NCI-H2107 (cell line): ENCODE measurements around the gene TOR1B.

Source experiments
- DNase-seq: peaks from one replicate; lab custom pipeline; 2025; lab: John Stamatoyannopoulos, UW

TOR1B gene

DNA sequence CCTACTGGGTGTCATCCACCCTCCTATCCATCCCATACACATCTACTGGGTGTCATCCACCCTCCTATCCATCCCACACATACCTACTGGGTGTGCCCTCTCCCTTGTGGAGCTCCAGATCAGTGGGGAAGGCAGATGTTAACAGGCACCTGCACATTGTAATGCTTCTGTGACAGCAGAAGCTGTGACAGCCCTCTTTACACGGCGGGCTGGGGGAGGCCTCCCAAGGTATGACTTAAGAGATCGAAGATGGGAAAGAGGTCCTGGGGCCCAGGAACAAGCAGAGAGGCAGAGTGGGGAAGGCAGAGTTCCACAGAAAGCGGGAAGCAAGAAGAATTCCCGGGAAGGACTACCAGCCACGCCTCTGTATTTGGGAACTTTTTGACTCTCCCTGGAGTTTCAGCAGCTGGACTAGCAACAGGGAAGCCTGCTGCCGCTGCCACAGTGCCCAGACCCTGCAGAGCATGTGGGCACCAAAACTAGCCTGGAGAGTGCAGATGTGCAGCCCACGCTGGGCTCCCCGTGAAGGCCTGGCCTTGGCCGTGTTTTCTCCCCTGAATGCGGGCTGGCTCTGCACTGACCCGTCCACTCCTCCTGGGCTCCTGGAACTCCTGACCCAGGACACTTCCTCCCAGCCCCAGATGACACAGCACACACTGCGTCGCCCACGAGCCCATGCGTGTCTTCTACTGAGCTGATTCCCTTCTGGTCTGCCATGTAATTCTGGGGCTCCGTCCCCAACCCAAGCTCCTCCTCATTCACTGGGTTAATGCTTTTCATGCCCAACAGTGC, 11.6 kb downstream of the TOR1B start:
- DNase-seq = no peak

DNA sequence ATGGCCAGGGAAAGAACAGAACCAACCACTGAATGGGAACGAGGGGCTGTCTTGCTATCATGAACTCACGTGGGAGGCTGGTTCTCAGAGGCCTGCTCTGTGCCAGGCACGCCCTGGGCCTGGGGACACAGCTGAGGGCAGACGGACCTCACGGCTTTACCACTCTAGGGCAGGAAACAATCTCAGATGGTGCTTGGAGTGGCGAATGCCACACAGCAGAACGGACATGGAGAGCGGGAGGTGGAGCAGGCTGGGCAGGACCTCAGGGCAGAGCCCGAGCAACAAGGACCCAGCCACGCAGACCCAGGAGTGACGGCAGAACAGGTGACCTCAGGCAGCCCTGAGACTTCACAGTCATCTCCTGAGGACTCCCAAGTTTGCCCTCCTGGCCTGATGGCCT, 12.3 kb downstream of the TOR1B start:
- DNase-seq = no peak

DNA sequence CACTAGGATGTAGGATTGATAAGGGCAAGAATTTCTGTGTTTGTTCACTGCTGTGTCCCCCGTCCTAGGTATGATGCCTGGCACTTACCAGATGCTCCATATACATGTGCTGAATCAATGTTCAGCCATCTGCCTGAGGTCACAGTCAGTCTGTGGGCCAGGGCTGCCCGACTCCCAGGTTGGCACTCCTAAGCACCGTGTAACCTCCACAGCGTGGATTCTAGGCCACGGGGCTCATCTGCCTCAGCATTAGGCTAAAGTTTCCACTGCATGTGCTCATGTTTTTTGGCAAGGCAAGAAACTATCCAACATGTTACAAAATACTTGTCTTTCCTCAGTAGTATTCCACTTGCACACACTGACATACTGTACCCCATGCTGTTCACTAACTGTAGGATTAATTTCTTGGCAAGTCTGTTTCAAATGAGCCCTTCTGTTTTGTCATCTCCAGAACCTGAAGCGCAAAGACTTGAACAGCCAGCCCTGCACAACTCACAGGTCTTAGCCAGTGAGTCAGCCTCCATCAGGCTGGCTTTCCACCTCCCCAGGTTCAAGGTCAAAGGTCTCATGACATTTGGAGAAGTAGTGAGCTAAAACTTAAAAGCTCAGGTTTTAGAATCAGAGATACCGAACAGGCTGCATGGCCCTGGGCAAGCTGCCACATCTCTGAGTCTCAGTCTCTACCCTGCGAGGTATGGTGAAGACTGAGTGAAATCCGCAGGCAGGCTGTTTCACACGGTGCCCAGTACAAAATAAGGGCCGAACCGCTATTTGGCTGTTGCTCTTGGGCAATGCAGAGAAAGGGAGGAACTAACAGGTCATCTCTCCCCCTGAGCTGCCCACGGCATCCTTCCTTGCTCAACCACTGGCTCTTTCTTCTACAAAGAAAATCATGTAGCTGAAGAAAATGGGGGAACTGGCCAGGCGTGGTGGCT, 13.8 kb downstream of the TOR1B start:
- no peak for DNase-seq

DNA sequence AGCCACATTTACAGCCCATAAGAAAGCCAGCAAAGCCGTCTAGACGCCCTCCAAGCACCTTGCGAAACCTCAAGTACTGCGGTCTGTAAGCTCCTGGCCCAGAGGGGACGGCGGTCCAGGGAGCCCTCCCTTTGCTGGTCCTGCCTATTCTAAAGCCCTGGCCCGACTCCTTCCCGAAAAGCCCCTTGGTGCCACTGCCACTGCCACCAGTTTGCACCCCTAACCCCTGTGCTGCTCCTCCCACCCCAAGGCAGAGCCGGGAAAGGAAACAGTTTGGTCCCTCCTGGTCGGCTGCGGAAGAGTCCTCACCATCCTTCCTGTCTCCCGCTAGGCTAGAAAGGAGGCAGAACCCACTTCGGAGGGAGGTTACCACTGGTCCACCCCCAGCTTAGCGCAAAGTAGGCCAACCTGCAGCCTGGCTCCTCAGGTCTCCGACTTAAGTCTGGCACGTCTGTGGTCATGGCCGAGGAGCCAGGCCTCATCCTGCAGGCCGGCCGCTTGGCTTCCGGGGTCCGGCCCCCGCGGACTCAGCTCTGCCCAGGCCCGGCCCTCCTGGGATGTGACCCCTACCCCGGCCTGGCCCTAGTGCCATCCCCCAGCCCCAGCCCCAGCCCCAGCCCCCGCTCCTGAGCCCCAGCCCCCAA, 20.0 kb downstream of the TOR1B start:
- DNase-seq = no peak

DNA sequence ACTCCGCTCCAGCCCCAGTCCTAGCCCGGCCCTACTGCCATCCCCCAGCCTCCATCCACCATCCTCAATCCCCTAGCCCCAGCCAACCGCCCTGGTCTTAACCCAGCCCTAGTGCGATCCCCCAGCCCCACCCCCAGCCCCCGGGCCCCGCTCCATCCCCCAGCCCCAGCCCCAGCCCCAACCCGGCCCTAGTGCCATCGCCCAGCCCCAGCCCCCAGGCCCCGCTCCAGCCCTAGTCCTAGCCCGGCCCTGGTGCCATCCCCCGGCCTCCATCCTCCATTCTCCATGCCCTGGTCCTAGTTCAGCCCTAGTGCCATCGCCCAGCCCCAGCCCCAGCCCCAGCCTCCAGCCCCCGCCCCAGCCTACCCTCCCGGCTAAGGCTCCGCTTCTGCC, 20.6 kb downstream of the TOR1B start:
- no peak for DNase-seq

DNA sequence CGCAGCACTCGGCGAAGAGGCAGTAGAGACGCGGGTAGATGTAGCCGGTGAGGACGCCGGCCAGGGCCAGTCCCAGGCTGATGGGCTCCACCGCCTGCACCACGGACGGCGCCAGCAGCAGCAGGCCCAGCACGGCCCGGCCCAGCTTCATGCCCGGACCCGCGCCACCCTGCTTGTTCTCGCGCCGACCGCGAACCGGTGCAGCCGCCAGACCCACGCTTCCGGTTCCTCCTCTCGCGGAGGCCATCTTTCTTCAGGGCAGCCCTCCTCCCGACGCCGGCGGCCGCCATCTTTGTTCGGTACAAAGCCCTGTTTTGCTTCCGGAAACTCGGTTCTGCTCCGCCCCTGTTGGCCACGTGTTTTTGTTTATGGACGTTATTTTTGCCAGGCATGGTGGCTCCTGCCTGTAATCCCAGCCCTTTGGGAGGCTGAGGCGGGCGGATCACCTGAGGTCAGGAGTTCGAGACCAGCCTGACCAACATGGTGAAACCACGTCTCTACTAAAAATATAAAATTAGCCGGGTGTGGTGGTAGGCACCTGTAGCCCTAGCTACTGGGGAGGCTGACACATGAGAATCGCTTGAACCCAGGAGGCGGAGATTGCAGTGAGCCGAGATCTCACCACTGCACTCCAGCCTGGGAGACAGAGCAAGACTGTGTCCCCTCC, 21.1 kb downstream of the TOR1B start, which contains the start of gene TOR1A:
Gene TOR1A (minus strand): TSS at position 202 of the 667 bp plus-strand sequence. CDS start 51 bp downstream, at position 151.
- DNase-seq = peak; percentile 88

DNA sequence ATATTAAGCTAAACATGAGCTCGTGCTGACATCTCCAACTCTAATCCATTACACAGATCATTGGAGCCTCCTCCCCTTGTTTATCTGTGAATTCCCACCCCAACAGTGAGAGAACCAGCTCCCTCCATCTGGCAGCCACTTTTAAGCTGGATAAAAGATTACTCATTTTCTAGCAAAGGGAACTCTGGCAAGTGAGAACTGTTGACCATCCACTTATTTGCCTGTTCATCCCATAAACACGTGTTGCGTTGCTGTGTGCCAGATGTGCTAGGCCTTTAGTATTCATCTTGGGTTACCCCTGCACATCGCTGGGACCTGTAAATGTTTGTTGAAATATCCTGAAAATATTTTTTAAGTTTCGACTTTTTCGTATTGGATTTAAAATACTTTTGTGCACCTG, 23.4 kb downstream of the TOR1B start:
- no peak for DNase-seq

DNA sequence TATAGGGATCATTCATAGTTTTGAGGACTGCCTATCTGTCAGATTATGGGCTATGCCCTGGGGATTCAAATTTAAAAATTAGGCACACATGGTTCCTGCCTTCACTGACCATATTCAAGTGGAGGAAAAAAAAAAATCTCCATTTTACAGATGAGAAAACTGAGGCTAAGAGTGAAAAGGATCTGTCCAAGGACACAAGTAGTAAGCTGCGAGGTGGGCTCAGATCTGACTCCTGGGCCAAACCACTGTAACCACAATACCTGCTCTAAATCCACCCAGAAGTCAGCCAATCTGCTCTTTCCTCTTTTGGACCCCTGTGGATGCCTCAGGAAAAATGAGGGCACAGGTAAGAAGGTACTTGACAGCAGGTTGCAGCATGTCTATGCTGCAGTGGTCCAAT, 23.8 kb downstream of the TOR1B start:
- no peak for DNase-seq

DNA sequence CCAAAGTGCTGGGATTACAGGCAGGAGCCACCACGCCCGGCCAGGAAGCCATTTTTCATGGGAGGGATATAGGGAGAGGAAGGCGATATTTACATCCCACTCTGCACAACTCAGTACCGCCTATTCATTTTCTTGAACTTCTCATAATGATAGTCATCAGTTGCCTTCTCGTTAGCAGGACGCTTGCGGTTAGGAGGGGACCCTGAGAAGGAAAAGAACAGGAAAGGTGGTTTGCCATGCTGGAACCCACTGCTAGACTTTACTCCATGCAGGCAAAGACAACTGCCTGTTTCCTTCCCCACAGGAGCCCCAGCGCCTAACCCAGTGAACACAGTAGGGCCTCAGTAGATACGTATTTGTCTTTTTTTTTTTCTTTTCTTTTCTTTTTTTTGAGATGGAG, 25.1 kb downstream of the TOR1B start:
- DNase-seq = no peak

DNA sequence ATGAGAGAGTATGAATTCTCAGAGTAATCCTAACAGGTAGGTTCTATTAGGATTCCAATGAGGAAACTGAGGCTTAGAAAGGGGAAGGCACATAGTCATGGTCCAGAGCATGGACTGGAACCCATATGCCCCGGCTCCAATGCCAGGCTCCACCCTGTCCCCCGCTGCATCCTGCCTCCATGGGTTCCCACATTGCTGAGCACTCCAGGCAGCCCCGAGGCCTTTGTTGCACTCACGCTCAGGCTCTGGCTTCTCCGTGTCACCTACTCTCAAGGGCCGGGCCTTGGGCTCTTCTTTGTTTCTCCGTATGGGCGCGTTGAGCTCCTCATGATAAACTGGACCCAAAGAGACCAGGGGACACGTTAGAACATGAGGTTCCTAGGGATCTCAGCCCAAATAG, 26.0 kb downstream of the TOR1B start:
- DNase-seq = no peak

DNA sequence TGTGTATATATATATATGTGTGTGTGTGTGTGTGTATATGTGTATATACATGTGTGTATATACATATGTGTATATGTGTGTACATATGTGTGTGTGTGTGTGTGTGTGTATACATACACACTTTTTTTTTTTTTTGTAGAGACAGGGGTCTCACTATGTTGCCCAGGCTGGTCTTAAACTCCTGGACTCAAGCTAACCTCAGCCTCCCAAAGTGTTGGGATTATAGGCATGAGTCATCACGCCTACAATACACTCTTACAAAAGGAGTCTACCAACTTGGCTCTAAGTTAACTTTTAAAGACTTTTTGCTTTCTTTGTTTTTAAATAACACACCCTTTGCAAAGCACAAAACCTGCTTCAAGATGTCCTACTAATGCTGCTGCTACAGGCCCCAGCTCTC, 30.0 kb downstream of the TOR1B start:
- no peak for DNase-seq

DNA sequence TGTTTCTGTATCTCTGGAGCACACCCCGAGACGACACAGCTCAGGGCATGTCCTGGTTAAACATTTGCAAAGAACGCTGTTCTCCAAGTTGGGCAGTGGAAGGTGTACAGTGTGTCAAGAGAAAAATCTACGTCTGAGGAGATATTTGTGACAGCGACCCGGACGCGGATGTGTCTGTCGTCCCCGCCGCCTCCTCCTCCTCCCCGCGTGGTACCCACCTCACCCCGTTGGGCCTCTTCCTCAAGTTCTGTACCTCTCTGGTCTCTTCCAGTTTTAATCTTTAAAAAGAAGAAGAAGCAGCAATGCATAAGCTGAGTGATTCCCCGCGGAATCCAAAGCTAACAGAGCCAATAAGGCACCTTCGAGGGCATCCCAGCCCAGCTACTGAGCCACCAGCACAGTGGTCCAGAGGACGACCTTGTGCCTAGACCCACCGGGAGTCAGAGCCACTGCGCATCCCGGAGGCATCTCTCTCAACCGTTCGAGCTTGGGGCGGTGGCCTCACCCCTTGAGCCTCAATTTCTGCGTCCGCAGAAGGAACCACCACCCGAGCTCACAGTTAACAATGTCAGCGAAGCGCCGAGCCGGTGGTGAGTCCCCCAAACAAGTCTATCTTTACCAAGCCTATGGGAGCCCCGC, 31.6 kb downstream of the TOR1B start:
- DNase-seq = no peak

DNA sequence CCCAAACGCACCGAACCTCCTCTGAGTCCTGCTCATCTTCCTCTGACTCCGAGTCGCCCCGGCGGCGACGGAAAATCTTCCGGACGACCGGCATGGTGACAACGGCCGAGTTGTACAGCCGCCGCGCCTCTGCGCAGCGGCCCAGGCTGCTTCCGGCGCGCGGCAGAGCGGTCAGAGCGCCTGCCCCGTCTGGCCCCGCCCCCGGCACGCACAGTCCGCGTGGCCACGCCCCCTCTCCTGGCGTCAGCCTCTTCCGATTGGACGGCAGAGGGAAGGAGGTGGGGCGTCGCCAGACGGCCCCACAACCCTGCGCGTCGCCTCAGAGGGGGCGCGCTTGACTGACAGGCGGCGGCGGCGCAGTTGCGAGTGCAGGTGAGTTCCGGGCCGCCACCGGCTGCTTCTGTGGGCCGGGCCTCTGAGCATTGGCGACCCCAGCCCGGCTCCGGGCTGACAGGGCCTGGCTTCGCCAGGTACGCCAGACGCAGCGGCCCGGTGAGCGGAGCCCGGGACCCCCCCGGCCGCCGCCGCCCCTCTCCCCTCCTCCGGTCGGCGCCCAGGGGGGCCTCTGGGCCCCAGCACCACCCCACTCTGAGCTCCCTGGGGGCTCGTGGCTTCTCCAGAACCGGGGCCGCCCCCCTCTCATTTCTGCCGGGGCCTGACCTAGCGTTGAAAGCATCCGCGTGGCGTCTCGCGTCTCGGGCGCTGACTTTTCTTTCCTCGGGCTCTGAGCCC, 32.3 kb downstream of the TOR1B start, which contains the start of the genes C9orf78 and USP20:
Gene C9orf78 (minus strand): TSS at position 148 of the 732 bp plus-strand sequence. CDS start 54 bp downstream, at position 94.
Gene USP20 (plus strand): TSS at position 331 of the 732 bp plus-strand sequence. CDS start 17,098 bp downstream, outside the sequence.
- DNase-seq = peak; percentile 98

DNA sequence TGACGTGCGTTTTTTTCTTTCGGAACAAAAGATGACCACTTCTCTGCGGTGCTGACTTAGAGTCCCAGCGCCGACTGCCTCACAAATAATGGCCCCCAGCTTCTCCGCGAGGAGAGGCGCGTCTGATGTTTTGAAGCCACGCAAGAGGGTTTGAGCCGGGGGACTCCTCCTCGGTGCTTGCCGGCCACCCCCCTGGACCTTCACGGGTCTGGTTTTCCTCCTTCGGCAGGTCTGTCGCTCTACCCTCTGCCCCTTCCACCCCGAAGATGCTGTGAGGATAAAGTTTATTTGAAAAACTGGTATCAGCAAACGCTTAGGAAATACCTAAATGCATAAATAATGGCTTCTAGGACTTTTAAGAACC, 32.9 kb downstream of the TOR1B start:
- no peak for DNase-seq

DNA sequence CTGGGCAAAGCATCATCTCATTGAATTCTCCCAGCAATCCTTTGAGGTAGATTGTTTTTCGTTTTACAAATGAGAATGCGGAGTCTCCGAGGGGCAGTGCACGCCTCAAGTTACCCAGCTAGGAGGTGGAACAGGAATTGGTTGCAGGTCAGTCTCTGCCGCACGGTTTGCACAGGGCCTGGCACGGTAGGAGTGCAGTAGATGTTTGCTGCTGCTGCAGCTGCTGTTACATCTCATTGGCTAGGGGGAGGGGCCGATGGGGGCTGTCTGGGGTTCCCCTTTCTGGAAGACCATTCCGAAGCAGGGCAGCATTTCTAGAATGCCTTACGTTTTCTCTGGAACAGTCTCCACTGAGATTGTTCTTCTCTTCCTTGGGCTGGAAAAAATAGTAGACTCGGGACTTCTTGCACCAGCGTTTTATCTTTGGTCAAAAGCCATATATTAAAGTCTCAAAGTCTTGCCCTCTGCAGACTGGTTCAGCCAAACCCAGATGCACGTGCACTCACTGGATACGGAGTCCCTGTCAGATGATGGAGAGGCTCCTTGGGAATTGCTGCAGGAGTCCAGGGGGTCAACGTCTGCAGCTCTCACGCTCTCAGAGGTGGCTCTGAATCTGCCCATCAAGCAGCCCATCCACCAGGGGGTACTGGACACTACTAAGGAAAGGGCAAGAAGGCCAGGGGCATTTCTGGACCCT, 33.5 kb downstream of the TOR1B start:
- DNase-seq = no peak

DNA sequence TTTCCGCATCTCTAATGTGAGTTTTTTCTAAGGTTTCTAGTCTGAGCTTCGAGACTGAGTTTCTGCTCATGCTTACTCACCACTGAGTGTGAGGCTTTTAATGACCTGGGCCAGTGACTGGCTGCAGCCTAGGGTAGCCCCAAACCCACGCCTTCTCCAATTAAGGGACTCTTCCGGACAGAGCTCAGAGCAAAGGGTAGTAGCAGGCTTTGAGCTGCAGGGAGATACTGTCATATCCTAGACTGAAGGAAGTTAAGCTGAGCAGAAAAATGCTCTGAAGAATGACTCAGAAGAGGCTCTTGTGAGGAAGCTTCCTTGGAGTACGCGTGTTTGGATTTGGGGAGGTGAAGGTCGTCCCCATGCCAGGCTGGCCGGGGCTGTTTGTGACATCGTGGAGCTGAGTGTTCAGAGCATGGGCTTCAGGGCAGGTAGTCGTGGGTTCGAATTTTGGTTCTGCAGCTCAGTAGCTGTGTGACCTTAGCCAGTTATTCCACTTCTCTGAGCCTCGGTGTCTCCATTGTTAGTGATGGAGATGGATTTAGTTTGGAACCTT, 35.8 kb downstream of the TOR1B start:
- DNase-seq = no peak

DNA sequence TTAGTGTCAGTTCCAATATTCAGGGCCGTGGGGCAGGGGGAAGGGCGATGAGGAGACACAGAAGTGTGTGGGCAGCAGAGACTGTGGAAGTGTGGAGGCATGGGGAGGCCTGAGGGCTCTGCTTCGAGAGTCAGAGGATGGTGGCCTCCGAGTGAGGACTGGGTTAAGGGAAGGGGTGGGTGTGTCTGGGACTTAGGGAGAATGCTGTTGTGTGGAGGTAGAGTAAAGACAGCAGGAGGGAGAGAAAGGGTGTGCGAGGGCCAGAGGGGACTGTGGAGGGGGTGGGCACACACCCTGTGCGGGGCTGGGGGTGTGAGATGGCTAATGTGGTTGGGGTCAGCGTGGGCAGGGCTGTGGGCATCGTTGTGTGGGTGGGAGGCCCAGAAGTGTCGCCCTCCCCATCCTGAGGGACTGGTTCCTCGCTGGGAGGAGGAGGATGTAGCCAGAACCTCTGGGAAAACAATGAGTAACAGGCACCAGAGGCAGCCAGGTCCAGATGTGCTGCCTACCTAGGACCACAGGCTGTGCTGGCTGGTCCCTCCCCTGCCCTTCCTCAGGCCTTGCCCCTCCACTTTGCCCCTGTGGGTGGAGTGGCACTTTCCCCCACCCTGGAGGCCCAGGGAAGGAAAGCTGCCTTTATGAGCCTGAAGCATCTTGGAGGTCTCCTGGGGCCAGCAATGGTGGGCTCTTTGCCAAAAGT, 36.5 kb downstream of the TOR1B start:
- no peak for DNase-seq

DNA sequence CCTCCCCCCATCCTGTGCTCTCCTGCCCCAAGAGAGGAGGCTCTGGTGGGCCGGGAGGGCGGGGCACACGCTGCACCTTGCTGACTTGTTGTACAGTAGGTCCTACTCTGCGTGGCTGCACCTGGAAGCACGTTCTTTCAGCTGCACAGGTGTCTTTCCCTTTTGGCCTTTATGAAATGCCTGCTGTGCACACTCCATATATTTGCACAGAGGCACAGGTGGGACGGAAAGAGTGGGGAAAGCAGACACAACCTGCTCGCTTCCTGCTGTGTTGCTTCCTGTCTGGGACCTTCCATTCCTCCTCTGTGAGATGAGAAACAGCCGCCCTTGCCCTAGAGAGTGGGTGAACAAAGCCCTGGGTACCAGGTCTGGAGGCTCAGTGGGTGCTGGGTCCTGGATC, 37.0 kb downstream of the TOR1B start:
- DNase-seq = peak; percentile 42

DNA sequence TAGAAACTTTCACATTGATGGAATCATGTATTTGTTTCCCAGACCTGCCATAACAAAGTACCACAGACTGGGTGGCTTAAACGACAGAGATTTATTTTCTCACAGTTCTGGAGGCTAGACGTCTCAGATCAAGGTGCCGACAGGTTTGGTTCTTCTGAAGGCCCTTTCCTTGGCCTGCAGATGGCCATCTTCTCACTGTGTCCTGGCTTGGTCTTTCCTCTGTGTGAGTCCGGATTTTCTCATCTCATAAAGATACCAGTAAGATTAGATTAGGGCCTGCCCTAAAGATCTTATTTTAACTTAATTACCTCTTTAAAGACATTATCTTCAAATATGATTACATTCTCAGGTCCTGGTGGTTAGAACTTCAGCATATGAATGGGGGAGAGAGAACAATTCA, 38.1 kb downstream of the TOR1B start:
- no peak for DNase-seq
